Smooth muscle cell (in vitro differentiated cells): Measurements from ENCODE around the gene LRFN4. TPM values are rescaled to one million over a fixed set of nuclear protein-coding genes. Genes with fewer than 3 reads are reported as not detected.

Source experiments
- DNase-seq: peaks from one replicate; lab custom pipeline; 2025; ENCODE audit not compliant: unreplicated experiment; lab: John Stamatoyannopoulos, UW
- H2AFZ ChIP-seq: fragments of 200-600 bp; sonication (generic); 2 replicates; pipeline ENCODE4 v1.6.0; 2016; ENCODE audit warnings: antibody characterized with exemption, low read depth, mild to moderate bottlenecking
- H3F3A ChIP-seq: fragments of 200-600 bp; sonication (generic); 2 replicates; pipeline ENCODE4 v1.6.0; 2017; ENCODE audit warnings: antibody characterized with exemption, low read depth
- H3K27ac ChIP-seq: fragments of 200-600 bp; sonication (generic); 2 replicates; pipeline ENCODE4 v1.5.1; 2016; ENCODE audit warnings: low read depth, mild to moderate bottlenecking
- H3K27me3 ChIP-seq: fragments of 200-600 bp; sonication (generic); 2 replicates; pipeline ENCODE4 v1.6.1; 2016; ENCODE audit warnings: low read depth, mild to moderate bottlenecking
- H3K36me3 ChIP-seq: fragments of 200-600 bp; sonication (generic); 2 replicates; pipeline ENCODE4 v1.5.1; 2016; ENCODE audit warnings: low read depth
- H3K4me1 ChIP-seq: fragments of 200-600 bp; sonication (generic); 2 replicates; pipeline ENCODE4 v1.5.1; 2016; ENCODE audit warnings: low read depth
- H3K4me2 ChIP-seq: fragments of 200-600 bp; sonication (generic); 2 replicates; pipeline ENCODE4 v1.6.0; 2016; ENCODE audit warnings: mild to moderate bottlenecking
- H3K4me3 ChIP-seq: fragments of 200-600 bp; sonication (generic); 2 replicates; pipeline ENCODE4 v1.5.1; 2016; ENCODE audit warnings: mild to moderate bottlenecking
- H3K79me2 ChIP-seq: fragments of 200-600 bp; sonication (generic); 2 replicates; pipeline ENCODE4 v1.6.0; 2016; ENCODE audit warnings: low read depth, mild to moderate bottlenecking
- H3K9ac ChIP-seq: fragments of 200-600 bp; sonication (generic); 2 replicates; pipeline ENCODE4 v1.6.0; 2016; ENCODE audit warnings: low read depth
- H3K9me3 ChIP-seq: fragments of 200-600 bp; sonication (generic); replicated peaks from 2 replicates; pipeline ENCODE4 v1.5.1; 2016; ENCODE audit warnings: low read depth
- H4K20me1 ChIP-seq: fragments of 200-600 bp; sonication (generic); 2 replicates; pipeline ENCODE4 v1.6.0; 2016; ENCODE audit warnings: low read depth
- CTCF ChIP-seq: fragments of 200-600 bp; sonication (generic); IDR thresholded peaks from 2 replicates; pipeline ENCODE4 v1.5.1; 2017; ENCODE audit warnings: borderline replicate concordance, mild to moderate bottlenecking, antibody characterized with exemption; ENCODE audit not compliant: insufficient read depth, poor library complexity, severe bottlenecking
- WGBS: methylation state at CpG from one replicate; pipeline ENCODE4 v1.1.7; 2016; ENCODE audit warnings: low lambda C conversion rate; 5-methylcytosine and 5-hydroxymethylcytosine counted together
- polyA plus RNA-seq: library from polyadenylated mRNA; unstranded; fragments of >200 nt; fragmentation: Nextera tagmentation; extraction: Ambion mirVana; gene quantifications from 2 replicates; pipeline ENCODE4 v1.2.1, GENCODE V29; 2016
- total RNA-seq: library from RNA; depleted of rRNA; stranded (reverse); fragments of >200 nt; gene quantifications from 2 replicates; pipeline ENCODE4 v1.2.3, GENCODE V29; 2014

Gene LRFN4
- total and polyA plus RNA-seq, 2 experiments from 2014 or later = 14.7 to 37.6 TPM

- H3K4me2 ChIP-seq = peak overlapping the region; percentile 25
- no peaks in the 10 kb centered on the region for H4K20me1 ChIP-seq
- 66% methylated on average over 14 of the region's 14 CpGs for whole genome bisulfite sequencing
- H3F3A ChIP-seq = no peaks in the 10 kb centered on the region
- H2AFZ ChIP-seq = no peak overlapping the region
- H3K9me3 ChIP-seq = no peaks in the 10 kb centered on the region
- H3K4me3 ChIP-seq = no peak overlapping the region
- H3K4me1 ChIP-seq = peaks cover 21% of the 10 kb centered on the region
- no peak for DNase-seq
- no peaks in the 10 kb centered on the region for H3K79me2 ChIP-seq
- H3K27ac ChIP-seq = peak overlapping the region; percentile 67
- H3K9ac ChIP-seq = no peak overlapping the region
- H3K27me3 ChIP-seq = no peaks in the 10 kb centered on the region
- TF ChIP-seq CTCF = no peak
- H3K36me3 ChIP-seq = no peaks in the 10 kb centered on the region
Measured at GRCh38 chr11:66891851-66892660, 35.2 kb downstream of the LRFN4 start.

DNA sequence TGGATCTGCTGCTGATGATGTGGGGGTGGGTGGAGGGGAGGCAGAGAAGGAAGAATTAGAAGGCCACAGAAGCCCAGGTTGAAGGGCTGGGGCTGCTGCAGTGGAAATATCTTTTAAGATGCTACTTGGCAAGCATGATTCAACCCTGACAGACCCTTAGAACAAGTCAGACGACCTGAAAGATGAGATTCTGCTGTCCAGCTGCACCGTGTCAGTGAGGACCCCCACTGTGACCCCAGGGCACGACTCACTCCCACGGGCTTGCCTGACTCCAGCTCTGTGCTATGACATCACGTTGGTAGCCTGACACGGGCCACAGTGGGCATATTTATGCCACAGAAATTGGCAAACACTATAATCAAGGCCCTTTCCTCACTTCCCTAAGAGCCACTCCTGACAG, 36.0 kb downstream of the LRFN4 start:
- Histone ChIP-seq H4K20me1 (no peaks in the 10 kb centered on the region), H3K36me3 (no peaks in the 10 kb centered on the region), H3F3A (no peaks in the 10 kb centered on the region), H3K4me2 (no peak overlapping the region), H3K4me3 (no peak overlapping the region), H2AFZ (no peak overlapping the region), H3K9ac (no peak overlapping the region), H3K4me1 (peaks cover 21% of the 10 kb centered on the region), H3K27me3 (no peaks in the 10 kb centered on the region), H3K27ac (no peak overlapping the region), H3K9me3 (no peaks in the 10 kb centered on the region), H3K79me2 (no peaks in the 10 kb centered on the region)
- no peak for TF ChIP-seq CTCF
- WGBS = 55% methylated on average over 6 of the region's 6 CpGs
- no peak for DNase-seq

GRCh38 chr11:66894141-66894540, 37.3 kb downstream of the LRFN4 start:
- no peaks in the 10 kb centered on the region for H3K79me2 ChIP-seq
- DNase-seq = no peak
- H3K27ac ChIP-seq = no peak overlapping the region
- H3K27me3 ChIP-seq = no peaks in the 10 kb centered on the region
- no peaks in the 10 kb centered on the region for H3K36me3 ChIP-seq
- no peak for TF ChIP-seq CTCF
- no peak overlapping the region for H3K9ac ChIP-seq
- H3K4me1 ChIP-seq = peaks cover 21% of the 10 kb centered on the region
- no peaks in the 10 kb centered on the region for H4K20me1 ChIP-seq
- no peaks in the 10 kb centered on the region for H3K9me3 ChIP-seq
- H3K4me3 ChIP-seq = no peak overlapping the region
- H2AFZ ChIP-seq = no peak overlapping the region
- H3K4me2 ChIP-seq = no peak overlapping the region
- 80% methylated on average over 2 of the region's 2 CpGs for WGBS
- H3F3A ChIP-seq = no peaks in the 10 kb centered on the region

GRCh38 chr11:66901964-66902390, 45.1 kb downstream of the LRFN4 start:
- Histone ChIP-seq H3K9me3 (no peaks in the 10 kb centered on the region), H3K9ac (no peak overlapping the region), H3K79me2 (no peaks in the 10 kb centered on the region), H2AFZ (no peak overlapping the region), H3K4me2 (no peak overlapping the region), H3K27ac (no peak overlapping the region), H3K36me3 (no peaks in the 10 kb centered on the region), H3F3A (no peaks in the 10 kb centered on the region), H3K4me1 (peaks cover 5% of the 10 kb centered on the region), H3K27me3 (no peaks in the 10 kb centered on the region), H3K4me3 (no peak overlapping the region), H4K20me1 (no peaks in the 10 kb centered on the region)
- WGBS = 95% methylated on average over 7 of the region's 7 CpGs
- no peak for TF ChIP-seq CTCF
- DNase-seq = no peak
